OCI-LY1 (cell line): ENCODE results near the gene ACSF2.

Source experiments
- H2AFZ ChIP-seq: fragments of 200-600 bp; sonication (generic), shearing (Covaris generic); 2 replicates; pipeline ENCODE4 v1.6.0; 2014; ENCODE audit warnings: antibody characterized with exemption, mild to moderate bottlenecking, low read length
- H3F3A ChIP-seq: fragments of 200-600 bp; sonication (generic), shearing (Covaris generic); 2 replicates; pipeline ENCODE4 v1.6.0; 2014; ENCODE audit warnings: mild to moderate bottlenecking, antibody characterized with exemption, low read length, moderate library complexity; ENCODE audit not compliant: insufficient read depth
- H3K27ac ChIP-seq: fragments of 200-600 bp; sonication (generic); 2 replicates; pipeline ENCODE4 v1.5.1; 2014; ENCODE audit warnings: low read length, mixed run types, mild to moderate bottlenecking, low read depth; ENCODE audit not compliant: poor library complexity, severe bottlenecking
- H3K27me3 ChIP-seq: fragments of 200-600 bp; sonication (generic); 2 replicates; pipeline ENCODE4 v1.6.0; 2014; ENCODE audit warnings: antibody characterized with exemption, mild to moderate bottlenecking, low read length, moderate library complexity; ENCODE audit not compliant: insufficient read depth
- H3K36me3 ChIP-seq: fragments of 200-600 bp; sonication (generic); 2 replicates; pipeline ENCODE4 v1.6.1; 2014; ENCODE audit warnings: mild to moderate bottlenecking, antibody characterized with exemption, low read length, moderate library complexity, mixed read lengths; ENCODE audit not compliant: insufficient read depth
- H3K4me1 ChIP-seq: fragments of 200-600 bp; sonication (generic); 2 replicates; pipeline ENCODE4 v1.5.1; 2014; ENCODE audit warnings: mild to moderate bottlenecking, low read length, moderate library complexity; ENCODE audit not compliant: insufficient read depth, severe bottlenecking
- H3K4me2 ChIP-seq: fragments of 200-600 bp; sonication (generic), shearing (Covaris generic); 2 replicates; pipeline ENCODE4 v1.6.1; 2014; ENCODE audit warnings: low read length
- H3K4me3 ChIP-seq: fragments of 200-600 bp; sonication (generic); 2 replicates; pipeline ENCODE4 v1.5.1; 2014; ENCODE audit warnings: low read length, low read depth, mild to moderate bottlenecking, mixed read lengths; ENCODE audit not compliant: poor library complexity, severe bottlenecking
- H3K79me2 ChIP-seq: fragments of 200-600 bp; shearing (Covaris generic); 2 replicates; pipeline ENCODE4 v1.6.1; 2016; ENCODE audit warnings: mixed run types, low read length, mixed read lengths; ENCODE audit not compliant: insufficient read depth
- H3K9ac ChIP-seq: fragments of 200-600 bp; sonication (generic), shearing (Covaris generic); 2 replicates; pipeline ENCODE4 v1.6.1; 2014; ENCODE audit warnings: mild to moderate bottlenecking, low read length, mixed read lengths
- H3K9me2 ChIP-seq: fragments of 200-600 bp; sonication (generic), shearing (Covaris generic); 2 replicates; pipeline ENCODE4 v1.6.1; 2014; ENCODE audit warnings: low read depth, mild to moderate bottlenecking, low read length, mixed read lengths
- H3K9me3 ChIP-seq: fragments of 200-600 bp; shearing (Covaris generic); 2 replicates; pipeline ENCODE4 v1.6.1; 2014; ENCODE audit warnings: low read length, mixed read lengths
- H4K20me1 ChIP-seq: fragments of 200-600 bp; sonication (generic), shearing (Covaris generic); 2 replicates; pipeline ENCODE4 v1.6.0; 2016; ENCODE audit warnings: mild to moderate bottlenecking, low read length; ENCODE audit not compliant: insufficient read depth
- EZH2 ChIP-seq: fragments of 200-600 bp; sonication (generic), shearing (Covaris generic); IDR thresholded peaks from 2 replicates; pipeline ENCODE4 v1.8.0; 2017; ENCODE audit warnings: borderline replicate concordance, mixed run types, mild to moderate bottlenecking, antibody characterized with exemption, low read length, moderate library complexity, mixed read lengths
- TF ChIP-seq, protein P1 (sequence below): fragments of 200-600 bp; sonication (generic), shearing (Covaris generic); IDR thresholded peaks from 2 replicates; pipeline ENCODE4 v1.5.1; 2017; ENCODE audit warnings: mild to moderate bottlenecking, antibody characterized with exemption, low read length, moderate library complexity, mixed read lengths

Gene ACSF2

DNA sequence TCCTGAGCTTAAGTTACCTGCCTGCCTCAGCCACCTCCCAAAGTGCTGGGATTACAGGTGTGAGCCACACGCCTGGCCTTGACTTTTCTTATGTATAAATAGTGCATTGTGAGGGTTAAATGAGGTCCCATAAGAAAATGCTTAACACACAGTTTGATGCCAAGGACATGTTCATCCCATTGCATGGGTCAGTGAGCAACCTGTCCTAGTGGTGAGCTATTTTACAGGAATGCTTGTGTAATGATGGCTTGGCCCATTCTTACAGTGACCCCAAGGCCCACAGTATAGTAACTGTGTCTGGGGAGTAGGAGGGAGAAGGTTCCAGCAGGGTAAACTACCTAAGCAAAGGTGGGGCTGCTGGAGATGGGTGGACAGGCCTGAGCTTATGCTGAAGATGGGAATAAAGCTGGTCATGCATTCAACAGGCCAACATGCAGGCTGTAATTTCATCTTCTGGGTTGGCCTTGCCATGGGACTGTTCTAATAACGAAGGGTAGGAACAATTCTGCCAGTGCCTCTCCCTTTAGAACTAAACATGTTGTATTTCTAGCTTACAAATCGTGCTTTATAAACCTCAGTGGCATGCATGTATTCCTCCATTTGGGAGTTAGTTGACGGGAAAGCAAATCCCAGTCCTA lies 6.2 kb downstream of the ACSF2 start:
- TF ChIP-seq, protein P1, sequence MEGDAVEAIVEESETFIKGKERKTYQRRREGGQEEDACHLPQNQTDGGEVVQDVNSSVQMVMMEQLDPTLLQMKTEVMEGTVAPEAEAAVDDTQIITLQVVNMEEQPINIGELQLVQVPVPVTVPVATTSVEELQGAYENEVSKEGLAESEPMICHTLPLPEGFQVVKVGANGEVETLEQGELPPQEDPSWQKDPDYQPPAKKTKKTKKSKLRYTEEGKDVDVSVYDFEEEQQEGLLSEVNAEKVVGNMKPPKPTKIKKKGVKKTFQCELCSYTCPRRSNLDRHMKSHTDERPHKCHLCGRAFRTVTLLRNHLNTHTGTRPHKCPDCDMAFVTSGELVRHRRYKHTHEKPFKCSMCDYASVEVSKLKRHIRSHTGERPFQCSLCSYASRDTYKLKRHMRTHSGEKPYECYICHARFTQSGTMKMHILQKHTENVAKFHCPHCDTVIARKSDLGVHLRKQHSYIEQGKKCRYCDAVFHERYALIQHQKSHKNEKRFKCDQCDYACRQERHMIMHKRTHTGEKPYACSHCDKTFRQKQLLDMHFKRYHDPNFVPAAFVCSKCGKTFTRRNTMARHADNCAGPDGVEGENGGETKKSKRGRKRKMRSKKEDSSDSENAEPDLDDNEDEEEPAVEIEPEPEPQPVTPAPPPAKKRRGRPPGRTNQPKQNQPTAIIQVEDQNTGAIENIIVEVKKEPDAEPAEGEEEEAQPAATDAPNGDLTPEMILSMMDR: no peak
- TF ChIP-seq EZH2: no peak
- no peaks in the 10 kb centered on the region for H3F3A ChIP-seq
- H3K9me2 ChIP-seq: no peaks in the 10 kb centered on the region
- H3K4me2 ChIP-seq: no peak overlapping the region
- no peaks in the 10 kb centered on the region for H4K20me1 ChIP-seq
- no peaks in the 10 kb centered on the region for H3K79me2 ChIP-seq
- no peaks in the 10 kb centered on the region for H3K27me3 ChIP-seq
- H2AFZ ChIP-seq: no peak overlapping the region
- H3K36me3 ChIP-seq: no peaks in the 10 kb centered on the region
- H3K9ac ChIP-seq: no peak overlapping the region
- H3K9me3 ChIP-seq: no peaks in the 10 kb centered on the region
- H3K4me1 ChIP-seq: peaks cover 4% of the 10 kb centered on the region
- H3K4me3 ChIP-seq: no peak overlapping the region
- no peak overlapping the region for H3K27ac ChIP-seq

DNA sequence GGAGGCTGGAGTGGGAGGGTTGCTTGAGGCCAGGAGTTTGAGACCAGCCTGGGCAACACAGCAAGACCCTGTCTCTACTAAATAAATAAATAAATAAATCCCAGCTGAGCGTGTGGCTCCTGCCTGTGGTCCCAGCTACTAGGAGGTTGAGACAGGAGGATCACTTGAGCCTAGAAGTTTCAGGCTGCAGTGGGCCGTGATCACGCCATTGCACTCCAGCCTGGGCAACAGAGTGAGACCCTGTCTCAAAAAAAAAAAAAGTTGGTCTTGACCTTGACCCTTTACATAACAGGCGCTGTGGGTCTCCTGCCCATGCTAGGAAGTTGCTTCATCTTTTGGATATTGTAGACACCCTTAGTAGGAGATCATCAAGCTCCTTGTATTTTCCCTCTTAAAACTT lies 11.4 kb downstream of the ACSF2 start:
- H3K4me2 ChIP-seq: no peak overlapping the region
- no peaks in the 10 kb centered on the region for H4K20me1 ChIP-seq
- no peak for TF ChIP-seq EZH2
- TF ChIP-seq, protein P1: no peak
- no peak overlapping the region for H3K9ac ChIP-seq
- H3K79me2 ChIP-seq: no peaks in the 10 kb centered on the region
- H3K9me3 ChIP-seq: no peaks in the 10 kb centered on the region
- no peaks in the 10 kb centered on the region for H3K36me3 ChIP-seq
- no peak overlapping the region for H3K4me3 ChIP-seq
- H3K27ac ChIP-seq: no peak overlapping the region
- no peak overlapping the region for H2AFZ ChIP-seq
- H3F3A ChIP-seq: no peaks in the 10 kb centered on the region
- H3K9me2 ChIP-seq: no peaks in the 10 kb centered on the region
- no peaks in the 10 kb centered on the region for H3K4me1 ChIP-seq
- no peaks in the 10 kb centered on the region for H3K27me3 ChIP-seq

DNA sequence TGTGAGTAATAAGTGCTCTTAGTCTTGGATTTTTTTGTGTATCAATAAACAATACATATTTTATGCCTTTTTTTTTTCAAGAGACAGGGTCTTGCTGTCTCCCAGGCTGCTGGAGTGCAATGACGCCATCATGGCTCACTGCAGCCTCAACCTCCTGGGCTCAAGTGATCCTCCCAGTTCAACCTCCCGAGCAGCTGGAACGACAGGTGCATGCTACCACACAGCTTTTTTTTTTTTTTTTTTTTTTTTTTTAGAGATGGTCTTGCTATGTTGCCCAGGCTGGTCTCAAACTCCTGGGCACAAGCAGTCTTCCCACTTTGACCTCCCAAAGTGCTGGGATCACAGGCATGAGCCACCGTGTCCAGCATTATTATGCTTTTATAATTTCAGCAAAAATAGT lies 13.0 kb downstream of the ACSF2 start:
- Histone ChIP-seq H3K27me3 (no peaks in the 10 kb centered on the region), H3K27ac (no peak overlapping the region), H3F3A (no peaks in the 10 kb centered on the region), H3K9ac (no peak overlapping the region), H3K4me3 (no peak overlapping the region), H3K4me2 (no peak overlapping the region), H3K79me2 (no peaks in the 10 kb centered on the region), H2AFZ (no peak overlapping the region), H3K9me3 (no peaks in the 10 kb centered on the region), H3K9me2 (no peaks in the 10 kb centered on the region), H3K36me3 (no peaks in the 10 kb centered on the region), H4K20me1 (no peaks in the 10 kb centered on the region), H3K4me1 (no peaks in the 10 kb centered on the region)
- TF ChIP-seq, protein P1: no peak
- TF ChIP-seq EZH2: no peak
